Measurements from ENCODE around the gene SPTBN2. TPM values are rescaled to one million over a fixed set of nuclear protein-coding genes. Genes with fewer than 3 reads are reported as not detected.

The SPTBN2 gene
- total RNA-seq, 2 experiments from 2014 or later = not detected

- no peaks in the 10 kb centered on the region for H3K9me3 Mint-ChIP-seq
- peaks cover 37 to 42% of the 10 kb centered on the region in 2 experiments for H3K27me3 ChIP-seq (ENCODE audit: control insufficient read depth in 1 of 2, insufficient read depth in 2 of 2, low read length in 2 of 2)
- ChIA-PET POLR2A (no interaction called here), CTCF (no interaction called here)
- no peak overlapping the region for H3K27ac Mint-ChIP-seq
- H3K4me3 Mint-ChIP-seq = no peak overlapping the region
- no peak for TF ChIP-seq CTCF (IDR thresholded peaks at IDR 0.05)
- H3K4me1 ChIP-seq (ENCODE audit: insufficient read depth, low read length) = peaks cover 21% of the 10 kb centered on the region
- no peak overlapping the region for H3K4me3 ChIP-seq (ENCODE audit: low read length)
- H3K36me3 ChIP-seq (ENCODE audit: insufficient read depth, low read length) = no peaks in the 10 kb centered on the region
- ATAC-seq (ENCODE audit: poor library complexity) = no peak
- peaks cover 0 to 3% of the 10 kb centered on the region in 2 experiments for H3K9me3 ChIP-seq (ENCODE audit: control insufficient read depth in 1 of 2, insufficient read depth in 1 of 2, low read length in 2 of 2)
- DNase-seq = no peak
- H3K36me3 Mint-ChIP-seq (ENCODE audit: low read depth) = no peaks in the 10 kb centered on the region
- no peak overlapping the region for H3K27ac ChIP-seq (ENCODE audit: low read depth in 1 of 2, low read length in 2 of 2)
- peaks cover 79% of the 10 kb centered on the region for H3K27me3 Mint-ChIP-seq
- peaks cover 13% of the 10 kb centered on the region for H3K4me1 Mint-ChIP-seq (ENCODE audit: low read depth)
- intact Hi-C loops (cut with DNase I, micrococcal nuclease) = no loop called here
Measured at GRCh38 chr11:66723693-66724092, 5.3 kb downstream of the SPTBN2 start.

GRCh38 chr11:66722745-66723651 is 6.0 kb downstream of the SPTBN2 start:
- intact Hi-C loops (cut with DNase I, micrococcal nuclease) = no loop called here
- DNase-seq (no peak), ATAC-seq (ENCODE audit: poor library complexity) (no peak)
- no peaks in the 10 kb centered on the region for H3K9me3 Mint-ChIP-seq
- no peaks in the 10 kb centered on the region for H3K9me3 ChIP-seq (ENCODE audit: control insufficient read depth in 1 of 2, insufficient read depth in 1 of 2, low read length in 2 of 2)
- TF ChIP-seq CTCF (IDR thresholded peaks at IDR 0.05) = no peak
- H3K36me3 Mint-ChIP-seq (ENCODE audit: low read depth) = no peaks in the 10 kb centered on the region
- no peak overlapping the region for H3K27ac ChIP-seq (ENCODE audit: low read depth in 1 of 2, low read length in 2 of 2)
- no peak overlapping the region for H3K4me3 ChIP-seq (ENCODE audit: low read length)
- peaks cover 81% of the 10 kb centered on the region for H3K27me3 Mint-ChIP-seq
- POLR2A ChIA-PET = no interaction called here
- no peaks in the 10 kb centered on the region for H3K36me3 ChIP-seq (ENCODE audit: insufficient read depth, low read length)
- H3K27ac Mint-ChIP-seq = no peak overlapping the region
- H3K27me3 ChIP-seq (ENCODE audit: control insufficient read depth in 1 of 2, insufficient read depth in 2 of 2, low read length in 2 of 2) = peaks cover 33 to 39% of the 10 kb centered on the region in 2 experiments
- no peak overlapping the region for H3K4me3 Mint-ChIP-seq
- CTCF ChIA-PET = interaction anchor here (0.7 kb wide), 1 partner anchor 168 kb away, joined by 3 read pairs; no protein-coding TSS in a partner anchor
- peaks cover 10% of the 10 kb centered on the region for H3K4me1 Mint-ChIP-seq (ENCODE audit: low read depth)
- peaks cover 17% of the 10 kb centered on the region for H3K4me1 ChIP-seq (ENCODE audit: insufficient read depth, low read length)

GRCh38 chr11:66721939-66722338 is 7.1 kb downstream of the SPTBN2 start:
- POLR2A ChIA-PET = interaction anchor here (0.7 kb wide), 1 partner anchor 611 kb away, joined by 4 read pairs; no protein-coding TSS in a partner anchor
- Mint-ChIP-seq H3K4me3 (no peak overlapping the region), H3K36me3 (ENCODE audit: low read depth) (no peaks in the 10 kb centered on the region), H3K27me3 (peaks cover 87% of the 10 kb centered on the region), H3K9me3 (no peaks in the 10 kb centered on the region), H3K27ac (no peak overlapping the region), H3K4me1 (ENCODE audit: low read depth) (peaks cover 6% of the 10 kb centered on the region)
- ATAC-seq (ENCODE audit: poor library complexity) = no peak
- H3K27ac ChIP-seq (ENCODE audit: low read depth in 1 of 2, low read length in 2 of 2) = no peak overlapping the region
- TF ChIP-seq CTCF (IDR thresholded peaks at IDR 0.05) = no peak
- intact Hi-C loops (cut with DNase I, micrococcal nuclease) = no loop called here
- peaks cover 27 to 37% of the 10 kb centered on the region in 2 experiments for H3K27me3 ChIP-seq (ENCODE audit: control insufficient read depth in 1 of 2, insufficient read depth in 2 of 2, low read length in 2 of 2)
- no peak for DNase-seq
- H3K36me3 ChIP-seq (ENCODE audit: insufficient read depth, low read length) = no peaks in the 10 kb centered on the region
- peaks cover 11% of the 10 kb centered on the region for H3K4me1 ChIP-seq (ENCODE audit: insufficient read depth, low read length)
- H3K4me3 ChIP-seq (ENCODE audit: low read length) = no peak overlapping the region
- no peaks in the 10 kb centered on the region for H3K9me3 ChIP-seq (ENCODE audit: control insufficient read depth in 1 of 2, insufficient read depth in 1 of 2, low read length in 2 of 2)
- CTCF ChIA-PET = interaction anchor here (0.7 kb wide), 2 partner anchors 17 to 169 kb away, joined by 3 to 4 read pairs; no protein-coding TSS in a partner anchor

Measured in CD4-positive, alpha-beta T cell (primary cell).